Activated CD4-positive, alpha-beta memory T cell treated with anti-CD3 and anti-CD28 coated beads for 36 hours (primary cell): ENCODE measurements around the gene YPEL1. TPM values are rescaled to one million over a fixed set of nuclear protein-coding genes. Genes with fewer than 3 reads are reported as not detected.
"Not testable (repeated sequence)": the region's sequence is repeated elsewhere in the genome, so short reads cannot be mapped to it uniquely, and the experiment has no call there.

Experiments
- CTCF ChIA-PET: fragments of 350-600 bp; sonication (Branson Sonifier 250); formaldehyde crosslinking; loops from one replicate; lab custom pipeline; 2021; ENCODE audit warnings: antibody characterized with exemption, inconsistent platforms; lab: Charles Lee
- POLR2A ChIA-PET: fragments of 350-600 bp; sonication (Branson Sonifier 250); formaldehyde crosslinking; loops from one replicate; lab custom pipeline; 2021; ENCODE audit warnings: antibody characterized with exemption; lab: Charles Lee
- DNase-seq: peaks from one replicate; pipeline ENCODE4 v3.0.0-alpha.2; 2020
- H3K27ac Mint-ChIP-seq: one replicate; pipeline ENCODE4 v1.8.0; 2021; ENCODE audit warnings: mixed read lengths
- H3K27me3 Mint-ChIP-seq: one replicate; pipeline ENCODE4 v1.8.0; 2021; ENCODE audit warnings: mixed read lengths
- H3K36me3 Mint-ChIP-seq: one replicate; pipeline ENCODE4 v1.8.0; 2021; ENCODE audit warnings: mixed read lengths
- H3K4me1 Mint-ChIP-seq: one replicate; pipeline ENCODE4 v1.8.0; 2021; ENCODE audit warnings: low read depth, mixed read lengths
- H3K4me3 Mint-ChIP-seq: one replicate; pipeline ENCODE4 v1.8.0; 2021; ENCODE audit warnings: mild to moderate bottlenecking, mixed read lengths
- H3K9me3 Mint-ChIP-seq: one replicate; pipeline ENCODE4 v1.8.0; 2021; ENCODE audit warnings: mixed read lengths
- intact Hi-C: fragments of 100-400 bp; cut with micrococcal nuclease; formaldehyde crosslinking; loops from one replicate; pipeline ENCODE4 v1.15.1; 2023
- total RNA-seq, 2 experiments: library from RNA; stranded (reverse); gene quantifications; one replicate each; pipeline ENCODE4 v1.2.3, GENCODE V29; 2021

The YPEL1 gene
- total RNA-seq, 2 experiments from 2014 or later = 1.6 to 1.8 TPM

DNA sequence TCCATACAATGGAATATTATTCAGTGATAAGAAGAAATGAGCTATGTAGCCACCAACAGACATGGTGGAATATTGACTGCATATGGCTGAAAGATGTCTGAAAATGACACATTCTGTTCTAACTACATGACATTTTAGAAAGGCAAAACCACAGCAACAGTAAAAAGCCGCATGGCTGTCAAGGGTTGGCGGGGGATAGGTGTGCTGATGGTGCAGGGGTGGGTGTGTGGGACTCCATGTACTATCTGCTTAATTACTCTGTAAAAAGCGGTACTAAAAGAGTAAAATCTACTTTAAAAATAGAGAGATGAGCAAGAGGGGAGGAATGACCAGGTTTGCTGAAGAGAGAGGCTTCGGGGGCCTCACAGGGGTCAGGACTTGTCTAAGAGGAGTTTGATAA, 16.7 kb upstream of the YPEL1 start:
- ChIA-PET POLR2A (no interaction called here), CTCF (no interaction called here)
- no peak overlapping the region for H3K27ac Mint-ChIP-seq
- no peak overlapping the region for H3K4me3 Mint-ChIP-seq
- peaks cover 5% of the 10 kb centered on the region for H3K4me1 Mint-ChIP-seq
- intact Hi-C loops = no loop called here
- H3K9me3 Mint-ChIP-seq = no peaks in the 10 kb centered on the region
- H3K36me3 Mint-ChIP-seq = peaks cover 5% of the 10 kb centered on the region
- no peak for DNase-seq
- H3K27me3 Mint-ChIP-seq = no peaks in the 10 kb centered on the region

DNA sequence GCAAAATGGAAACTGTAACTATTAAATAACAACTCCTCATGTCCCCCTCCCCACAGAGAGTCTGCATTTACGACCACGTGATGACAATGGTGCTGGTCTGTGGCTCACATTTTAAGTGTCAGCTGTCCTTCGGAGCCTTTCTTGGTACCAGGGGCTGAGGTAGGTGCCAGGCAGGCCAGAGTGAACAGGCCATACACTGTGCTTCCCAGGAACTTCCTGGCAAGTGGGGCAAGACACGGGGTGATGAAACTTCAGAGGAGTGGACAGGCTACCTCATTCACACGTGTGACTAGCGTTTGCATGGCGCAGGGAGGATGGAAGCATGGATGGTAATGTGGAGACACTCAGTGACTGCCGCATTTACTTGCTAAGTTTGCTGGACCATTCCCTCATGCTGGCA, 10.4 kb upstream of the YPEL1 start:
- no peaks in the 10 kb centered on the region for H3K27me3 Mint-ChIP-seq
- no peaks in the 10 kb centered on the region for H3K9me3 Mint-ChIP-seq
- DNase-seq = no peak
- H3K4me3 Mint-ChIP-seq = no peak overlapping the region
- intact Hi-C loops = no loop called here
- H3K27ac Mint-ChIP-seq = no peak overlapping the region
- H3K36me3 Mint-ChIP-seq = no peaks in the 10 kb centered on the region
- ChIA-PET POLR2A (no interaction called here), CTCF (no interaction called here)
- no peaks in the 10 kb centered on the region for H3K4me1 Mint-ChIP-seq

DNA sequence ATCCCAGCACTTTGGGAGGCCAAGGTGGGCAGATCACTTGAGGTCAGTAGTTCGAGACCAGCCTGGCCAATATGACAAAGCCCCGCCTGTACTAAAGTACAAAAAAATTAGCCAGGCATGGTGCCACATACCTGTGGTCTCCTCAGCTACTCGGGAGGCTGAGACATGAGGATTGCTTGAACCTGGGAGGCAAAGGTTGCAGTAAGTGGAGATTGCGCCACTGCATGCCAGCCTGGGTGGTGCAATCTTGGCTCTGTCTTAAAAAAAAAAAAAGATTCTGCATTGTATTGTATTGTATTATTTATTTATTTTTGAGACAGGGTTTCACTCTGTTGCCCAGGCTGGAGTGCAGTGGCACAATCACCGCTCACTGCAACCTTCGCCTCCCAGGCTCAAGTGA, 9.3 kb upstream of the YPEL1 start:
- H3K27ac Mint-ChIP-seq, DNase-seq, H3K4me1 Mint-ChIP-seq, H3K36me3 Mint-ChIP-seq, POLR2A ChIA-PET, H3K27me3 Mint-ChIP-seq, H3K9me3 Mint-ChIP-seq, intact Hi-C loops, CTCF ChIA-PET, H3K4me3 Mint-ChIP-seq: not testable (repeated sequence)

DNA sequence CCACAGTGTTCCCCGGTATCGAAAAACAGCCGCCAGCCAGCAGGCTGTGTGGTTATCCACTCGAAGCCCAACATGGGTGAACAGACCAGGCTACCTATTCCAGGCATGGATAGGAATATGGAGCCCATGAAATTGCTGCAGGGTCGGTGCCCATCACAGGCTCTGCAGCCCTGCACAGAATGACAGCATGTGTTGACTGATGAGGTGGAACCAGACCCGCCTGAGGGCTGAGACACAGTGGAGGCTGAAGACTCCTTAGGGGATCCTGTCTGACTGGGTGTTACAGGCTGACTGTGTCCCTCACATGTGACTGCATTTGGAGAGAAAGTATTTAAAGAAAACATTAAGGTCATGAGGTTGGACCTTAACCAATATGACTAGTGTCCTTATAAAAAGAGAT, 6.2 kb upstream of the YPEL1 start:
- Mint-ChIP-seq H3K4me1 (no peaks in the 10 kb centered on the region), H3K4me3 (no peak overlapping the region), H3K36me3 (no peaks in the 10 kb centered on the region), H3K27ac (no peak overlapping the region), H3K27me3 (no peaks in the 10 kb centered on the region), H3K9me3 (no peaks in the 10 kb centered on the region)
- intact Hi-C loops = no loop called here
- ChIA-PET CTCF (no interaction called here), POLR2A (no interaction called here)
- DNase-seq = no peak

DNA sequence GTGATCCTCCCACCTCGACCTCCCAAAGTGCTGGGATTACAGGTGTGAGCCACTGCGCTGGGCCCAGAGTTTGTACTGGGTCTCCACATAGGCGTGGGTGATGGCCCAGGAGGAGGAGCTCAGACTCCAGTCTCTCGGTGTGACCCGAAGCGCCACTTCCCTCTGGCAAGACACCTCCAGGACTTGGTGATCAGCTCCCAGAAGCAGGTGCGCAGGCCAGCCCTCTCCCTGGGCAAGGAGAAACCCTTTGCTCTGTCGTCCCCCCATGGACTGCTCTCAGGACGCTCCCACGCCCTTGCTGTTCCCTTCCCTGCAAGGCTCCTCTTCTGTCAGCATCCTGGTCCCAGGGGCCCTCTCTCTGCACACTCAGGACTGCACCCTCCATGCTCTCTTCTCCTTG, 5.5 kb upstream of the YPEL1 start:
- no peaks in the 10 kb centered on the region for H3K27me3 Mint-ChIP-seq
- no peaks in the 10 kb centered on the region for H3K9me3 Mint-ChIP-seq
- no peak overlapping the region for H3K27ac Mint-ChIP-seq
- H3K4me1 Mint-ChIP-seq = no peaks in the 10 kb centered on the region
- intact Hi-C loops = no loop called here
- ChIA-PET CTCF (no interaction called here), POLR2A (no interaction called here)
- H3K36me3 Mint-ChIP-seq = no peaks in the 10 kb centered on the region
- no peak for DNase-seq
- no peak overlapping the region for H3K4me3 Mint-ChIP-seq

DNA sequence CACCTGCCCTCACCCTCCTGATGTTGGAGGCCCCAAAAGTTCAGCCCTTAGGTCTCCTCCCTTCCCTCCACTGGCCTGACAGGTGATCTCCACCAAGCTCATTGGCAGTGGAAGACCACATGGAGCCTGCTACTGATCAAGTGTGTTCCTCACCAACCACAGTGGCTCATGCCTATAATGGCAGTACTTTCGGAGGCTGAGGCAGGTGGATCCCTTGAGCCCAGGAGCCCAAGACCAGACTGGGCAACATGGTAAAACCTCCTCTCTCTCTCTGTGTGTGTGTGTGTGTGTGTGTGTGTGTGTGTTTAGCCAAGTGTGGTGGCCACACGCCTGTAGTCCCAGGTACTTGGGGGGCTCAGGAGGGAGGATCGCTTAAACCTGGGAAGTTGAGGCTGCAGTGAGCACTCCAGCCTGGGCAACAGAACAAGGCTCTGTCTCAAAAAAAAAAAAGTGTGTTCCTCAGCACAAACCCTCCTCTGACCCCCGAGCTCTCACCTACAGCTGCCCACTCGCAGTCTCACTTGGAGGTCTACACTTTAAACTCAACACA, 4.3 kb upstream of the YPEL1 start:
- POLR2A ChIA-PET = no interaction called here
- Mint-ChIP-seq H3K4me1 (peaks cover 4% of the 10 kb centered on the region), H3K9me3 (no peaks in the 10 kb centered on the region), H3K27me3 (no peaks in the 10 kb centered on the region), H3K36me3 (no peaks in the 10 kb centered on the region), H3K4me3 (no peak overlapping the region), H3K27ac (no peak overlapping the region)
- no peak for DNase-seq
- intact Hi-C loops = loop anchor here (5.0 kb wide), 1 partner anchor 88 kb away; no protein-coding TSS in a partner anchor
- CTCF ChIA-PET = interaction anchor here (0.7 kb wide), 1 partner anchor 17 kb away, joined by 3 read pairs; no protein-coding TSS in a partner anchor

DNA sequence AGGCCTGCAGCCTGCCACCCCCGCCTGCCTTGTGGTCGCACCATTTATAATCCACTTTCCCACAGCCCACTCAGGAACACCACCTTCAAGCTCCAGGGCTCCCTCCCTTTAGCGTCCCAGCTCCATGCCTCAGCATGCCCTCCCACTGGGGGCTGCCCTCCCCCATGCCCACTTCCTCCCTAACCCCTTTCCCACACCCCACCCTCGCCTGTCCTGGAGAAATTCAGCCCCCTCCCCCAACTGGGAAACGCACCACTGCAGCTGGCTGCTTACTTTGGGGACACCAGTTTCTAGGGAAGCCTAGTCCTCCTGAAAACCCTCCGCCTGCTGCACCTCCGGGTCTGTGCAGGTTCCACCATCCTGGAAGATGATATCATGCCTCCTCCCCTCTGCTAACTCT, 3.4 kb upstream of the YPEL1 start:
- peaks cover 12% of the 10 kb centered on the region for H3K4me1 Mint-ChIP-seq
- H3K27me3 Mint-ChIP-seq = peaks cover 1% of the 10 kb centered on the region
- intact Hi-C loops = loop anchor here (5.0 kb wide), 1 partner anchor 87 kb away; no protein-coding TSS in a partner anchor
- no peak overlapping the region for H3K27ac Mint-ChIP-seq
- no peaks in the 10 kb centered on the region for H3K36me3 Mint-ChIP-seq
- ChIA-PET CTCF (no interaction called here), POLR2A (no interaction called here)
- H3K9me3 Mint-ChIP-seq = no peaks in the 10 kb centered on the region
- DNase-seq = no peak
- H3K4me3 Mint-ChIP-seq = no peak overlapping the region

DNA sequence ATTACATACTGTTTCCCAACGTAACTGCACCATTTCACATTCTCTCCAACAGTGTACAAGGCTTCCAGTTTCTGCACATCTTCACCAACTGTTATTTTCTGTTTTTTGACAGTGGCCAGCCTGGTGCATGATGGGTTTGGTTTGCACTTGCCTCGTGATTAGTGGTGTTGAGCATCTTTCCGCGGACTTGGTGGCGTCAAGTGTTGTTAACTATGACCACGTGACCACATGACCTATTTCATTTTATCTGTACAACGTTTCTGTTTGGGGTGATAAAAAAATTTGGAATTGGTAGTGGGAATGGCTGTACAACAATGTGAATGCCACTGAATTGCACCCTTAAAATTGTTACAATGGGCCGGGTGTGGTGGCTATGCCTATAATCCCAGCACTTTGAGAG, 2.5 kb upstream of the YPEL1 start:
- Mint-ChIP-seq H3K4me3 (no peak overlapping the region), H3K36me3 (no peaks in the 10 kb centered on the region), H3K27ac (no peak overlapping the region), H3K9me3 (no peaks in the 10 kb centered on the region), H3K27me3 (peaks cover 1% of the 10 kb centered on the region), H3K4me1 (peaks cover 13% of the 10 kb centered on the region)
- intact Hi-C loops = loop anchor here (5.0 kb wide), 1 partner anchor 86 kb away; no protein-coding TSS in a partner anchor
- no peak for DNase-seq
- CTCF ChIA-PET = no interaction called here
- POLR2A ChIA-PET = interaction anchor here (1.4 kb wide), 1 partner anchor 15 kb away, joined by 5 read pairs; no protein-coding TSS in a partner anchor

DNA sequence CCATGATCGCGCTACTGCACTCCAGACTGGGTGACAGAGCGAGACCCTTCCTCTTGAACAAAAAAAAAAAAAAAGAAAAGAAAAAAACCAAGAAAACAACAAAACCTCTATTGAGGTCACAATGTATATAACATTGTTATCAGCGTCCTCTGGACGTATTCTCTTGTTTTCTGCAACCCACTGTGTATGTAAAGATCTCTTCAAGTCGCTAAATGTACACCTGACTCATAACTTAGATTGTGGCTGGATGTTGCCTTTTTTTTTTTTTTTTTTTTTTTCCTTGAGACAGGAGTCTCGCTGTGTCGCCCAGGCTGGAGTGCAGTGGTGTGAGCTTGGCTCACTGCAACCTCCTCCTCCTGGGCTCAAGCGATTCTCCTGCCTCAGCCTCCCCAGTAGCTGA, 1.4 kb upstream of the YPEL1 start:
- H3K36me3 Mint-ChIP-seq = no peaks in the 10 kb centered on the region
- peaks cover 13% of the 10 kb centered on the region for H3K4me1 Mint-ChIP-seq
- intact Hi-C loops = loop anchor here (5.0 kb wide), 1 partner anchor 85 kb away; no protein-coding TSS in a partner anchor
- ChIA-PET POLR2A (interaction anchor here (0.8 to 1.4 kb wide), 2 partner anchors 17 to 26 kb away, joined by 3 to 5 read pairs; no protein-coding TSS in a partner anchor), CTCF (no interaction called here)
- no peak for DNase-seq
- no peak overlapping the region for H3K4me3 Mint-ChIP-seq
- no peaks in the 10 kb centered on the region for H3K9me3 Mint-ChIP-seq
- H3K27me3 Mint-ChIP-seq = peaks cover 1% of the 10 kb centered on the region
- no peak overlapping the region for H3K27ac Mint-ChIP-seq

DNA sequence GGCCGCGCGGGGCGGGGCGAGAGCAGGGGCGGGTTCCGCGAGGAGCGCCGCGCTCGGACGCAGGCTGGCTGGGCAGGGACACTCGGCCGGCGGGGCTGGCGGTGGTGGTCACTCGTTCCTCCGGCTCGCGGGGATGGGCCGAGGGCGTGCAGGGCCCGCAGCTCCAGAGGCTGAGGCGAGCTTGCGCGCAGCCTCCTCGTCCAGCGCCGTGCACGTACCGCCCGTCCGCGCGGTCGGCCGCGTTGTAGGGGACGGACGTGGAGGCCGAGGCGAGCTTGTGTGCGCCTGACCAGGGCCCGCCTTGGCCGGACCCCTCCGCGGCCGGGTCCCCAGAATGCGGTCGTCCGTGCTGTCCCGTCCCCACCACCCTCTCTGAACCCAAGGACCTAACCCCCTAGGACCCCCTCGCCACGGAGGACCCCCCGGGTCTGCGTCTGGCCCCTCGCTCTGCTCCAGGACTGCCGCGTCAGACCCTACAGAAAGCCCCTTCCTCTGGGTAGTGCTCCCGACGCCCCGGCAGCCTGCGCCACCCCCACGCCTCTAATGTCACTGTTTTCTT, 569 bp upstream of the YPEL1 start:
- no peaks in the 10 kb centered on the region for H3K36me3 Mint-ChIP-seq
- peaks cover 1% of the 10 kb centered on the region for H3K27me3 Mint-ChIP-seq
- H3K9me3 Mint-ChIP-seq = no peaks in the 10 kb centered on the region
- CTCF ChIA-PET = interaction anchor here (0.5 to 2.3 kb wide), 7 partner anchors 10 to 217 kb away, joined by 3 to 13 read pairs (median 4); partner anchors contain the start of genes PPM1F and YDJC
- no peak overlapping the region for H3K4me3 Mint-ChIP-seq
- no peak for DNase-seq
- intact Hi-C loops = loop anchor here (5.0 kb wide), 1 partner anchor 84 kb away; no protein-coding TSS in a partner anchor
- POLR2A ChIA-PET = interaction anchor here (0.6 to 1.3 kb wide), 4 partner anchors 26 to 140 kb away, joined by 3 to 5 read pairs (median 3); partner anchors contain the start of gene PPIL2
- peaks cover 13% of the 10 kb centered on the region for H3K4me1 Mint-ChIP-seq
- no peak overlapping the region for H3K27ac Mint-ChIP-seq

DNA sequence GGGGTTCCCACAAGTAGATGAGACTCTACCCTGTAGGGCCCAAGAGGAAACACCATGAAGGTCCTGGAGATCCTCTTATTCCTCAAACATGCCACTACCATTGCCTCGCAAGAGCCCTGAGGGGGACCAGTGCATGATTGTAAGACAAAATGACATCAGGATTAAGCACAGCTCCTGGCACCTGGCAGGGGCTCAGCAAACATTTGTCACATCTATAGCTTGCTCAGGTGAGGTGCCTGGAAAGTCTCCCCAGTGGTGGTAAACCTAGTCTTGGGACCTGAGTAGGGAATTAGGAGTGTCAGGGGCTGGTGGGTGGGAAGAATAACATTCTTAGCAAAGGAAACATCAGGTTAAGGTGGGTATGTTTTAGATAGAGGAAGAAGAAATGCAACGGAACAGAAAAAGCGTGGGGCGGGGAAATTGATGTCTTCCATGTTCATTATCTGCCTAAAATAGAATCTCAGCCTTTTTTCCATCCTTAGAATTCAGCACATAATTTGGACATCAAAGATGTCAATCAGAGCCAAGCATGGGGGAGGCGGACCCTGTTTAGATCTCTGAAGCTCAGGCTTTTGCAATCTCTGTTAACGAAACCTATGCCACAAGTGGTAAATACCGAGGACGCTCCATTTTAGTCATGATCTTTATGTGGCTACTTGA, 924 bp downstream of the YPEL1 start:
- CTCF ChIA-PET = interaction anchor here (0.6 to 2.3 kb wide), 2 partner anchors 203 to 218 kb away, joined by 3 to 13 read pairs; partner anchors contain the start of gene PPM1F
- peak overlapping the region; percentile 49 for H3K27ac Mint-ChIP-seq
- no peaks in the 10 kb centered on the region for H3K36me3 Mint-ChIP-seq
- H3K4me1 Mint-ChIP-seq = peaks cover 13% of the 10 kb centered on the region
- intact Hi-C loops = loop anchor here (1.0 to 5.0 kb wide), 4 partner anchors 32 to 82 kb away; no protein-coding TSS in a partner anchor
- H3K4me3 Mint-ChIP-seq = peak overlapping the region; percentile 80
- H3K9me3 Mint-ChIP-seq = no peaks in the 10 kb centered on the region
- POLR2A ChIA-PET = interaction anchor here (1.0 to 1.8 kb wide), 2 partner anchors 16 to 133 kb away, joined by 3 to 6 read pairs; partner anchors contain the start of gene MAPK1
- DNase-seq = peak; percentile 27
- H3K27me3 Mint-ChIP-seq = peaks cover 1% of the 10 kb centered on the region

DNA sequence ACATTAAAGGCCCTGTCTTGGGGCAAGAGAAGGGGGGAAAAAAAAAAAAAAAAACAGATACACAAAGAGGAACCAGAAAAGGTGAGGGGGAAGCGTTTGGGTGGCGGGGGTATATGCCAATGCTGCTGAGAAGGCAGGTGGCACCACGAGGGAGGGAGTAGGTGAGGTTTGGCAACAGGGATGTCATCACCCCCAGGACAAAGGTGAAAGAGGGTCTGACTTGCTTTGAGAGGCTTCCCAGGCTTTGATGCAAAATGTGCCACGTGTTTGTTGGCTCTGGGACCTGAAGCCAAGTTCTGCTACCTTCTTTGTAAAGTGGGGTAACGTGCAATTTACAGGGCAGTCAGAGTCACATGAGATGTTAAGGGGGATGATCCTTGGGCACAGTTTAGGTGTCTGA, 4.1 kb downstream of the YPEL1 start:
- Mint-ChIP-seq H3K4me3 (no peak overlapping the region), H3K4me1 (peaks cover 15% of the 10 kb centered on the region), H3K27me3 (peaks cover 1% of the 10 kb centered on the region), H3K36me3 (no peaks in the 10 kb centered on the region), H3K27ac (no peak overlapping the region), H3K9me3 (no peaks in the 10 kb centered on the region)
- no peak for DNase-seq
- CTCF ChIA-PET = no interaction called here
- POLR2A ChIA-PET = no interaction called here
- intact Hi-C loops = no loop called here
